Stomach (tissue), 9 donors: ENCODE measurements around the gene TLE2. TPM values are rescaled to one million over a fixed set of nuclear protein-coding genes. Genes with fewer than 3 reads are reported as not detected.
A peak's percentile ranks its signal among the peaks of the same experiment; 100 is the strongest.

Experiments
- DNase-seq, 2 donors: peaks; one replicate each; pipeline versions ENCODE4 v3.0.0 to v3.0.0-alpha.2; 2013 to 2019
- H3K27ac ChIP-seq, 5 donors: fragments of 200-600 bp in 4 of 5; sonication (generic) in 4 of 5; one replicate each; pipeline ENCODE4 v1.5.1; 2013 to 2019; ENCODE audit warnings: mild to moderate bottlenecking in 1 of 5, moderate library complexity in 1 of 5
- H3K27me3 ChIP-seq, 3 donors: fragments of 200-600 bp; sonication (generic); one replicate each; pipeline ENCODE4 v1.5.1; 2017 to 2019; ENCODE audit warnings: mixed run types in 1 of 3
- H3K36me3 ChIP-seq, 4 donors: fragments of 200-600 bp; sonication (generic); 1 replicate in 3 of 4; 2 replicates in 1 of 4; pipeline ENCODE4 v1.5.1; 2016 to 2019
- H3K4me1 ChIP-seq, 4 donors: fragments of 200-600 bp; sonication (generic); one replicate each; pipeline ENCODE4 v1.5.1; 2016 to 2019
- H3K4me3 ChIP-seq, 4 donors: fragments of 200-600 bp; sonication (generic) in 3 of 4; one replicate each; pipeline ENCODE4 v1.5.1; 2016 to 2019; ENCODE audit warnings: mild to moderate bottlenecking in 1 of 4
- H3K9me3 ChIP-seq, 4 donors: fragments of 200-600 bp; sonication (generic); one replicate each; pipeline ENCODE4 v1.5.1; 2016 to 2019
- CTCF ChIP-seq, 7 experiments: fragments of 450-650 bp in 4 of 7; fragments of 200-600 bp in 3 of 7; sonication (generic) in 3 of 7; IDR thresholded peaks; one replicate each; pipeline ENCODE4 v1.5.1; 2016 to 2019; ENCODE audit warnings: antibody characterized with exemption in 7 of 7, control low read depth in 2 of 7, mild to moderate bottlenecking in 1 of 7
- EP300 ChIP-seq: sonication (generic); formaldehyde crosslinking; IDR thresholded peaks from one replicate; pipeline ENCODE4 v1.6.1; 2017; ENCODE audit warnings: antibody characterized with exemption
- POLR2A ChIP-seq, 4 donors: fragments of 450-650 bp; IDR thresholded peaks; one replicate each; pipeline ENCODE4 v1.6.1; 2016; ENCODE audit warnings: antibody characterized with exemption in 4 of 4, control low read depth in 2 of 4, mild to moderate bottlenecking in 1 of 4, moderate library complexity in 1 of 4
- POLR2AphosphoS5 ChIP-seq, 3 donors: sonication (generic); formaldehyde crosslinking; IDR thresholded peaks; one replicate each; pipeline ENCODE4 v1.6.1; 2016; ENCODE audit warnings: antibody characterized with exemption in 3 of 3
- WGBS, 5 donors: extraction: QIAGEN DNeasy Blood & Tissue Kit in 3 of 5; methylation state at CpG; one replicate each; pipeline versions ENCODE4 v1.1.5 to v1.1.7; 2013 to 2018; 5-methylcytosine and 5-hydroxymethylcytosine counted together
- intact Hi-C: fragments of 100-400 bp; cut with DNase I; formaldehyde crosslinking; loops from one replicate; pipeline ENCODE4 v1.15.1; 2023; ENCODE audit warnings: low total_unique reads
- polyA plus RNA-seq, 3 donors: library from polyadenylated mRNA; stranded (reverse); fragments of 200-250 nt; gene quantifications; one replicate each; pipeline ENCODE4 v1.2.3, GENCODE V29; 2013
- total RNA-seq, 5 donors: library from RNA; depleted of rRNA; stranded (reverse); fragments of >200 nt; gene quantifications; one replicate each; pipeline versions ENCODE4 v1.1.0 to v1.2.3, GENCODE V29; 2014 to 2016
- donor health status: healthy with polysubstance abuse.
- donor health status: Bipolar disorder and iron deficiency.
- donor health status: healthy.

TLE2 gene
- total and polyA plus RNA-seq, 8 donors, result 13.8 to 92.9 (median 23.8) TPM

GRCh38 chr19:2987797-2988196 is 41.3 kb downstream of the TLE2 start:
- peaks cover 0 to 12% (median 7%) of the 10 kb centered on the region in 3 donors for H3K27me3 ChIP-seq
- TF ChIP-seq POLR2AphosphoS5 (IDR thresholded peaks at IDR 0.05) (no peak), EP300 (no peak), CTCF (IDR thresholded peaks at IDR 0.05) (no peak), POLR2A (IDR thresholded peaks at IDR 0.05) (no peak)
- H3K36me3 ChIP-seq, result no peaks in the 10 kb centered on the region
- WGBS, 5 donors, result 69 to 78% (median 73%) methylated on average over 9 to 12 of the region's 12 CpGs
- no peak overlapping the region for H3K27ac ChIP-seq
- no peak for DNase-seq
- peaks cover 14 to 20% (median 18%) of the 10 kb centered on the region in 4 donors for H3K4me1 ChIP-seq
- H3K9me3 ChIP-seq, result no peaks in the 10 kb centered on the region
- intact Hi-C loops, result no loop called here
- H3K4me3 ChIP-seq, result no peak overlapping the region

DNA sequence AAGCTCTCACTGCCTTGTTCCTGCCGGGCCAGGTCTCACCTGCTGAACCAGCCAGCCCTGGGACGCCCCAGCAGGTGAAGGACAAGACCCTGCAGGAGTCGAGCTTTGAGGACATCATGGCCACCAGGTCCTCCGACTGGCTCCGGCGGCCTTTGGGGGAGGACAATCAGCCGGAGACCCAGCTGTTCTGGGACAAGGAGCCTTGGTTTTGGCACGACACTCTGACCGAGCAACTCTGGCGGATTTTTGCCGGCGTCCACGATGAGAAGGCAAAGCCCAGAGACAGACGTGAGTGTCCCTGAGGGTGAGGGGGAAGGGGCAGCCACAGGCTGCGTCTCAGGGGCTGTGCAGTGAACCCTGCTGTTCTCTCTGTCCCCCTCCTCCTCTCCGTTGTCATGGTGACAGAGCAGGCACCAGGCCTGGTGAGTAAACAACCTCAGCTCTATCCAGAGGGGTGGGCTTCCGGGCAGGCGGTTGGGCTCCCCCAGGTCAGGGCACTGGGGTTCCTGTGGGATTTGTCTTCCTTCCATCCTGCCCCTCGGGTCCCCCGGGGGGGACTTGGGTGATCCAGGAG is 42.0 kb downstream of the TLE2 start:
- Histone ChIP-seq H3K27me3 (peaks cover 0 to 12% (median 7%) of the 10 kb centered on the region in 3 donors), H3K4me1 (peaks cover 22 to 26% (median 24%) of the 10 kb centered on the region in 4 donors), H3K4me3 (no peak overlapping the region), H3K36me3 (no peaks in the 10 kb centered on the region), H3K9me3 (no peaks in the 10 kb centered on the region), H3K27ac (no peak overlapping the region)
- WGBS, 5 donors, result 34 to 51% (median 42%) methylated on average over 14 to 20 of the region's 20 CpGs
- intact Hi-C loops, result no loop called here
- DNase-seq, result peak in 1 of 2 donors; percentile 76
- no peak for TF ChIP-seq POLR2A (IDR thresholded peaks at IDR 0.05)
- TF ChIP-seq POLR2AphosphoS5 (IDR thresholded peaks at IDR 0.05), result no peak
- no peak for TF ChIP-seq CTCF (IDR thresholded peaks at IDR 0.05)
- no peak for TF ChIP-seq EP300

DNA sequence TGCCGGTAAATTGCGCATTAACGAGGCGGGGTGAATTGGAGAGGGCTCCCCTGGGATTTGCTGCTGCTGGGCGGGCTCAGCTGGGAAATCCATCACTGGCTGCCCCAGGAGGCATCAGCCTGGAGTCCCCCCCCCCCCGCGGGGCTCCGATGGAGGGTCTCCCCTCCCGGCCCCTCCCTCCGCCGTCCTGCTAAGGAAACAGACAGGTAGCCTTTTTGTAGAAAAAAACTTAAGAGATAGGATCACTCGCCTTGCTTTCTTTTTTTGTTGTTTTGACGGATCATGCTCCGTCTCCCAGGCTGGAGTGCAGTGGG is 44.9 kb downstream of the TLE2 start:
- Histone ChIP-seq H3K9me3 (no peaks in the 10 kb centered on the region), H3K4me1 (peaks cover 23 to 26% (median 24%) of the 10 kb centered on the region in 4 donors), H3K36me3 (no peaks in the 10 kb centered on the region), H3K27ac (peak overlapping the region; percentile 39 to 86 (median 84)), H3K4me3 (peak overlapping the region; percentile 36 to 44 (median 40)), H3K27me3 (peaks cover 0 to 12% (median 7%) of the 10 kb centered on the region in 3 donors)
- intact Hi-C loops, result no loop called here
- TF ChIP-seq POLR2AphosphoS5 (IDR thresholded peaks at IDR 0.05), result no peak
- no peak for TF ChIP-seq POLR2A (IDR thresholded peaks at IDR 0.05)
- no peak for TF ChIP-seq EP300
- no peak for TF ChIP-seq CTCF (IDR thresholded peaks at IDR 0.05)
- DNase-seq, result no peak
- WGBS, 5 donors, result 0 to 6% (median 3%) methylated on average over 13 to 14 of the region's 14 CpGs

- TF ChIP-seq POLR2AphosphoS5 (IDR thresholded peaks at IDR 0.05) (peak in 1 of 3 donors; percentile 56), EP300 (peak; percentile 70), CTCF (IDR thresholded peaks at IDR 0.05) (no peak), POLR2A (IDR thresholded peaks at IDR 0.05) (no peak)
- no peaks in the 10 kb centered on the region for H3K9me3 ChIP-seq
- H3K4me3 ChIP-seq, result peak overlapping the region; percentile 36 to 44 (median 40)
- H3K36me3 ChIP-seq, result no peaks in the 10 kb centered on the region
- peak in 1 of 2 donors; percentile 87 for DNase-seq
- H3K27ac ChIP-seq, result peak overlapping the region; percentile 60 to 86 (median 84)
- peaks cover 23 to 26% (median 24%) of the 10 kb centered on the region in 4 donors for H3K4me1 ChIP-seq
- peaks cover 0 to 12% (median 7%) of the 10 kb centered on the region in 3 donors for H3K27me3 ChIP-seq
- WGBS, 5 donors, result 10 to 16% (median 13%) methylated on average over 17 to 24 of the region's 24 CpGs
- intact Hi-C loops, result no loop called here
Measured at GRCh38 chr19:2983351-2984214, 45.5 kb downstream of the TLE2 start.
